H1 (cell line): ENCODE measurements around the gene B3GAT1. TPM values are rescaled to one million over a fixed set of nuclear protein-coding genes. Genes with fewer than 3 reads are reported as not detected.

ENCODE experiments used
- CTCF ChIA-PET: fragments of 300-600 bp; sonication (Branson Sonifier 250); formaldehyde crosslinking; loops from one replicate; lab custom pipeline; 2021; ENCODE audit not compliant: partially characterized antibody; lab: Charles Lee
- POLR2A ChIA-PET: fragments of 300-600 bp; sonication (Branson Sonifier 250); formaldehyde crosslinking; loops from one replicate; lab custom pipeline; 2021; ENCODE audit warnings: inconsistent platforms; ENCODE audit not compliant: partially characterized antibody; lab: Charles Lee
- DNase-seq, 2 experiments: peaks; one replicate each; pipeline versions ENCODE4 v3.0.0 to v3.0.0-alpha.2; 2010 to 2022; ENCODE audit warnings: low spot score in 2 of 2, low read depth in 1 of 2, mixed read lengths in 1 of 2
- FAIRE-seq: peaks from 2 replicates; lab custom pipeline; 2011; peaks lifted over from hg19 to GRCh38; lab: Jason Lieb, UNC
- H2AFZ ChIP-seq: 2 replicates; pipeline ENCODE4 v1.8.1; 2012; ENCODE audit warnings: low read length, inconsistent platforms
- H2AK5ac ChIP-seq: 2 replicates; pipeline ENCODE4 v1.6.1; 2013; ENCODE audit warnings: low read depth, low read length
- H2BK120ac ChIP-seq: replicated peaks from 2 replicates; pipeline ENCODE3; 2013; ENCODE audit warnings: low read depth, low read length, inconsistent platforms
- H2BK12ac ChIP-seq: 2 replicates; pipeline ENCODE4 v1.6.1; 2013; ENCODE audit warnings: low read depth, low read length
- H2BK15ac ChIP-seq: 2 replicates; pipeline ENCODE4 v1.6.1; 2013; ENCODE audit warnings: low read length
- H2BK20ac ChIP-seq: 2 replicates; pipeline ENCODE4 v1.6.1; 2013; ENCODE audit warnings: low read length
- H2BK5ac ChIP-seq: 2 replicates; pipeline ENCODE4 v1.6.1; 2013; ENCODE audit warnings: low read depth, low read length
- H3K14ac ChIP-seq: 2 replicates; pipeline ENCODE4 v1.6.1; 2013; ENCODE audit warnings: inconsistent platforms; ENCODE audit not compliant: insufficient read length
- H3K18ac ChIP-seq: 2 replicates; pipeline ENCODE4 v1.6.1; 2013; ENCODE audit warnings: low read length; ENCODE audit errors: extremely low read depth
- H3K23ac ChIP-seq: 2 replicates; pipeline ENCODE4 v1.6.1; 2013; ENCODE audit warnings: inconsistent platforms; ENCODE audit not compliant: insufficient read length
- H3K23me2 ChIP-seq: 2 replicates; pipeline ENCODE4 v1.6.1; 2013; ENCODE audit warnings: low read depth, low read length
- H3K27ac ChIP-seq: 2 replicates; pipeline ENCODE4 v1.6.1; 2011; ENCODE audit warnings: low read depth, low read length, inconsistent platforms
- H3K27me3 ChIP-seq, 4 experiments: replicated peaks in 1 of 4; 1 replicate in 1 of 4; 2 replicates in 3 of 4; pipeline versions ENCODE4 v1.6.1 to v1.8.1; 2011 to 2013; ENCODE audit warnings: low read length in 3 of 4, mild to moderate bottlenecking in 3 of 4, inconsistent platforms in 2 of 4, mixed read lengths in 2 of 4, moderate library complexity in 1 of 4; ENCODE audit not compliant: control insufficient read depth in 3 of 4, insufficient read depth in 3 of 4; ENCODE audit errors: extremely low read depth in 1 of 4
- H3K36me3 ChIP-seq, 4 experiments: 2 replicates each; pipeline versions ENCODE4 v1.6.1 to v1.8.1; 2011 to 2013; ENCODE audit warnings: mild to moderate bottlenecking in 4 of 4, low read length in 3 of 4, moderate library complexity in 2 of 4, control low read depth in 1 of 4, inconsistent platforms in 1 of 4; ENCODE audit not compliant: insufficient read depth in 4 of 4, control insufficient read depth in 2 of 4
- H3K4ac ChIP-seq: replicated peaks from 2 replicates; pipeline ENCODE3; 2013; ENCODE audit warnings: low read length, low read depth, mixed read lengths, inconsistent platforms; ENCODE audit not compliant: insufficient read length
- H3K4me1 ChIP-seq, 4 experiments: replicated peaks in 1 of 4; 1 replicate in 1 of 4; 2 replicates in 3 of 4; pipeline versions ENCODE4 v1.6.1 to v1.8.1; 2011 to 2013; ENCODE audit warnings: low read length in 3 of 4, inconsistent platforms in 2 of 4, mixed read lengths in 1 of 4; ENCODE audit not compliant: insufficient read depth in 4 of 4, control insufficient read depth in 3 of 4
- H3K4me2 ChIP-seq, 2 experiments: 2 replicates each; pipeline versions ENCODE4 v1.6.1 to v1.8.1; 2011 to 2013; ENCODE audit warnings: low read depth in 2 of 2, low read length in 2 of 2, control low read depth in 1 of 2, inconsistent platforms in 1 of 2, mild to moderate bottlenecking in 1 of 2; ENCODE audit not compliant: insufficient read depth in 1 of 2
- H3K4me3 ChIP-seq, 4 experiments: fragments of 200-600, 300-600 bp in 1 of 4; sonication (generic), shearing (Covaris generic), sonication (Bioruptor Twin) in 1 of 4; 2 replicates each; pipeline versions ENCODE4 v1.5.1 to v1.8.1; 2011 to 2016; ENCODE audit warnings: low read length in 4 of 4, low read depth in 3 of 4, control low read depth in 2 of 4, inconsistent platforms in 2 of 4, mild to moderate bottlenecking in 2 of 4, mixed read lengths in 1 of 4, moderate library complexity in 1 of 4; ENCODE audit not compliant: insufficient read depth in 2 of 4; ENCODE audit errors: extremely low read depth in 1 of 4
- H3K56ac ChIP-seq: replicated peaks from 2 replicates; pipeline ENCODE3; 2013; ENCODE audit warnings: low read depth, mild to moderate bottlenecking, mixed read lengths, low read length, inconsistent platforms; ENCODE audit not compliant: insufficient read length
- H3K79me1 ChIP-seq: 2 replicates; pipeline ENCODE4 v1.6.1; 2013; ENCODE audit warnings: low read depth, low read length, control low read depth
- H3K79me2 ChIP-seq, 2 experiments: 2 replicates each; pipeline versions ENCODE4 v1.6.1 to v1.8.1; 2012 to 2013; ENCODE audit warnings: low read length in 2 of 2, mild to moderate bottlenecking in 2 of 2, inconsistent platforms in 1 of 2; ENCODE audit not compliant: insufficient read depth in 2 of 2, control insufficient read depth in 1 of 2
- H3K9ac ChIP-seq, 4 experiments: replicated peaks in 1 of 4; 1 replicate in 1 of 4; 2 replicates in 3 of 4; pipeline versions ENCODE4 v1.6.1 to v1.8.1; 2011 to 2013; ENCODE audit warnings: low read depth in 3 of 4, low read length in 3 of 4, control low read depth in 2 of 4, mild to moderate bottlenecking in 2 of 4, moderate library complexity in 2 of 4, inconsistent platforms in 1 of 4; ENCODE audit errors: extremely low read depth in 1 of 4
- H3K9me3 ChIP-seq, 2 experiments: 2 replicates each; pipeline versions ENCODE4 v1.6.1 to v1.8.1; 2012 to 2013; ENCODE audit warnings: mild to moderate bottlenecking in 2 of 2, moderate library complexity in 2 of 2, control low read depth in 1 of 2, inconsistent platforms in 1 of 2, low read depth in 1 of 2, low read length in 1 of 2, mixed read lengths in 1 of 2; ENCODE audit not compliant: insufficient read depth in 2 of 2
- H4K20me1 ChIP-seq, 2 experiments: replicated peaks in 1 of 2; 2 replicates each; pipeline versions ENCODE3 to v1.8.1; 2011 to 2013; ENCODE audit warnings: inconsistent platforms in 2 of 2, low read length in 2 of 2, mild to moderate bottlenecking in 1 of 2; ENCODE audit not compliant: insufficient read depth in 2 of 2, control insufficient read depth in 1 of 2
- H4K5ac ChIP-seq: 2 replicates; pipeline ENCODE4 v1.6.1; 2013; ENCODE audit warnings: low read length, low read depth, mixed read lengths, inconsistent platforms; ENCODE audit not compliant: insufficient read length
- H4K8ac ChIP-seq: 2 replicates; pipeline ENCODE4 v1.8.0; 2013; ENCODE audit warnings: mild to moderate bottlenecking, moderate library complexity, low read length, inconsistent platforms; ENCODE audit not compliant: insufficient read depth; ENCODE audit errors: extremely low read depth
- H4K91ac ChIP-seq: replicated peaks from 2 replicates; pipeline ENCODE3; 2013; ENCODE audit warnings: low read length, mixed read lengths, inconsistent platforms; ENCODE audit not compliant: insufficient read length
- CBX8 ChIP-seq: fragments of 300-800, 300-1000 bp; sonication (generic); IDR thresholded peaks from 2 replicates; pipeline ENCODE4 v1.7.1; 2016; ENCODE audit warnings: low read depth, low read length, borderline replicate concordance
- KDM1A ChIP-seq: fragments of 200-600, 300-600 bp; sonication (generic); IDR thresholded peaks from 2 replicates; pipeline ENCODE4 v1.7.1; 2016; ENCODE audit warnings: mild to moderate bottlenecking, low read length, borderline replicate concordance
- RAD21 ChIP-seq, 2 experiments: IDR thresholded peaks in 1 of 2; conservative IDR thresholded peaks in 1 of 2; 2 replicates each; pipeline ENCODE4 v1.6.1; 2011; ENCODE audit warnings: low read depth in 2 of 2, low read length in 2 of 2, improper control_type of control experiment in 1 of 2, inconsistent platforms in 1 of 2, mild to moderate bottlenecking in 1 of 2, moderate library complexity in 1 of 2
- RBBP5 ChIP-seq: IDR thresholded peaks from 2 replicates; pipeline ENCODE4 v1.7.1; 2012; ENCODE audit warnings: low read depth, mild to moderate bottlenecking, inconsistent platforms, low read length, moderate library complexity, borderline replicate concordance
- SIX5 ChIP-seq: IDR thresholded peaks from 2 replicates; pipeline ENCODE4 v1.6.1; 2011; ENCODE audit warnings: mild to moderate bottlenecking, low read depth, low read length
- TAF1 ChIP-seq: IDR thresholded peaks from 2 replicates; pipeline ENCODE4 v1.6.1; 2011; ENCODE audit warnings: mild to moderate bottlenecking, low read depth, low read length
- TBP ChIP-seq: IDR thresholded peaks from 2 replicates; pipeline ENCODE4 v1.6.1; 2011; ENCODE audit warnings: low read depth, low read length, improper control_type of control experiment
- WGBS, 2 experiments: shearing (Covaris generic) in 1 of 2; methylation state at CpG; one replicate each; pipeline versions ENCODE4 v1.1.6 to v1.1.7; 2013 to 2015; ENCODE audit warnings: low lambda C conversion rate in 2 of 2, mixed read lengths in 2 of 2, inconsistent platforms in 1 of 2, low coverage in 1 of 2, missing lambda C conversion rate in 1 of 2; ENCODE audit not compliant: insufficient replicate concordance in 2 of 2, insufficient coverage in 1 of 2, insufficient read length in 1 of 2; ENCODE audit errors: extremely low coverage in 1 of 2, missing lambda C conversion rate in 1 of 2; 5-methylcytosine and 5-hydroxymethylcytosine counted together
- polyA plus RNA-seq, 7 experiments: library from polyadenylated mRNA; depleted of rRNA in 3 of 7; stranded (reverse) in 5 of 7; unstranded in 2 of 7; fragments of >200 nt in 5 of 7; fragments of 200-250 nt in 2 of 7; gene quantifications; 1 replicate in 5 of 7; 2 replicates in 1 of 7; 4 replicates in 1 of 7; pipeline versions ENCODE4 v1.2.1 to v1.2.3, GENCODE V29; 2011 to 2013; ENCODE audit warnings: missing spikeins in 2 of 7, mixed read lengths in 2 of 7
- total RNA-seq: library from RNA; stranded (reverse); fragmentation: NEBNext Ultra II Directional; extraction: Animal tissue kit (Norgen Biotek cat#: 25700); gene quantifications from 2 replicates; pipeline ENCODE4 v1.2.1, GENCODE V29; 2021

The B3GAT1 gene
- total and polyA plus RNA-seq, 2 of the 8 experiments (the other 6 are each of a cell fraction or from before 2014, with no cell fraction given): 19.7 to 32.4 TPM

- no peak for TF ChIP-seq RAD21 (IDR thresholded peaks at IDR 0.05 in 1 of 2, conservative IDR thresholded peaks at IDR 0.05 in 1 of 2; ENCODE audit: low read depth in 2 of 2, low read length in 2 of 2)
- no peak for TF ChIP-seq TAF1
- TF ChIP-seq RBBP5: no peak
- no peak for TF ChIP-seq TBP
- TF ChIP-seq CBX8: no peak
- no peak for TF ChIP-seq KDM1A
- TF ChIP-seq SIX5: no peak
- FAIRE-seq (no peak), DNase-seq (no peak)
- no peak overlapping the region for H2AK5ac ChIP-seq
- H4K5ac ChIP-seq: no peak overlapping the region
- no peaks in the 10 kb centered on the region for H3K36me3 ChIP-seq
- H3K27ac ChIP-seq: no peak overlapping the region
- no peak overlapping the region for H2BK5ac ChIP-seq
- CTCF ChIA-PET: interaction anchor here (0.9 to 2.1 kb wide), 4 partner anchors 11 to 105 kb away, joined by 3 to 7 read pairs (median 4); no protein-coding TSS in a partner anchor
- no peak overlapping the region for H3K4ac ChIP-seq
- H3K4me1 ChIP-seq: no peaks in the 10 kb centered on the region; a peak in 1 of 7 replicates
- no peaks in the 10 kb centered on the region for H4K20me1 ChIP-seq
- no peak overlapping the region for H4K8ac ChIP-seq
- no peak overlapping the region for H3K14ac ChIP-seq
- H3K23ac ChIP-seq: no peak overlapping the region
- H3K9ac ChIP-seq: no peak overlapping the region
- no peak overlapping the region for H3K4me3 ChIP-seq
- H3K79me2 ChIP-seq: no peaks in the 10 kb centered on the region
- no peak overlapping the region for H3K56ac ChIP-seq
- H2BK20ac ChIP-seq: no peak overlapping the region
- 87% methylated on average over 7 of the region's 7 CpGs; no CpG with 5 or more reads in 1 of the 2 experiments for WGBS, 2 experiments
- no peak overlapping the region for H3K18ac ChIP-seq
- no peak overlapping the region for H3K4me2 ChIP-seq
- H3K79me1 ChIP-seq: no peaks in the 10 kb centered on the region
- H3K27me3 ChIP-seq: peaks cover 0 to 3% (median 1%) of the 10 kb centered on the region in 4 experiments; a peak in 3 of 7 replicates
- H3K23me2 ChIP-seq: no peaks in the 10 kb centered on the region
- no peak overlapping the region for H2BK15ac ChIP-seq
- no peak overlapping the region for H2BK120ac ChIP-seq
- POLR2A ChIA-PET: interaction anchor here (0.6 to 1.2 kb wide), 2 partner anchors 26 to 393 kb away, joined by 3 read pairs; no protein-coding TSS in a partner anchor
- no peaks in the 10 kb centered on the region; a peak in 1 of 4 replicates for H3K9me3 ChIP-seq
- no peak overlapping the region for H2AFZ ChIP-seq
- H2BK12ac ChIP-seq: no peak overlapping the region
- H4K91ac ChIP-seq: no peak overlapping the region
These were observed 45.8 kb downstream of the B3GAT1 start for GRCh38 chr11:134366254-134366653.
